Thoracic aorta (tissue), 2 donors: ENCODE measurements around the gene MAP4K1. TPM values are rescaled to one million over a fixed set of nuclear protein-coding genes. Genes with fewer than 3 reads are reported as not detected.
"Not testable (repeated sequence)": the region's sequence is repeated elsewhere in the genome, so short reads cannot be mapped to it uniquely, and the experiment has no call there.

Source experiments
- ATAC-seq: fragments of 150-250 bp; one replicate; pipeline ENCODE4 v1.8.0; 2017; ENCODE audit warnings: low read depth; ENCODE audit not compliant: insufficient number of reproducible peaks, low FRiP score
- DNase-seq: peaks from one replicate; pipeline ENCODE4 v3.0.0-alpha.2; 2020; ENCODE audit warnings: low spot score
- H3K27ac ChIP-seq, 2 donors: fragments of 200-600 bp; sonication (generic); 1 replicate in 1 of 2; 2 replicates in 1 of 2; pipeline ENCODE4 v1.5.1; 2016; ENCODE audit warnings: mild to moderate bottlenecking in 2 of 2, moderate library complexity in 2 of 2
- H3K27me3 ChIP-seq: fragments of 200-600 bp; sonication (generic); replicated peaks from 2 replicates; pipeline ENCODE4 v1.6.0; 2016; ENCODE audit warnings: mild to moderate bottlenecking; ENCODE audit not compliant: insufficient read depth
- H3K36me3 ChIP-seq: fragments of 200-600 bp; sonication (generic); one replicate; pipeline ENCODE4 v1.5.1; 2016
- H3K4me1 ChIP-seq, 2 donors: fragments of 200-600 bp; sonication (generic); 1 replicate in 1 of 2; 2 replicates in 1 of 2; pipeline versions ENCODE4 v1.5.1 to v1.6.0; 2016; ENCODE audit warnings: low read depth in 2 of 2, mild to moderate bottlenecking in 1 of 2; ENCODE audit not compliant: control insufficient read depth in 1 of 2
- H3K4me3 ChIP-seq: fragments of 200-600 bp; sonication (generic); 2 replicates; pipeline ENCODE4 v1.5.1; 2016; ENCODE audit warnings: mild to moderate bottlenecking
- H3K9me3 ChIP-seq: fragments of 200-600 bp; sonication (generic); 2 replicates; pipeline ENCODE4 v1.5.1; 2016
- total RNA-seq, 2 donors: library from RNA; depleted of rRNA; stranded (reverse); fragments of >200 nt; gene quantifications; one replicate each; pipeline versions ENCODE4 v1.1.0 to v1.2.3, GENCODE V29; 2016
- TF ChIP-seq, protein P1 (sequence below): fragments of 200-600 bp; sonication (generic); IDR thresholded peaks from one replicate; pipeline ENCODE4 v1.5.1; 2019; ENCODE audit warnings: antibody characterized with exemption

MAP4K1 gene
- total RNA-seq, 2 donors from 2014 or later = 4.6 to 33.7 TPM

- Histone ChIP-seq H3K27me3 (no peaks in the 10 kb centered on the region), H3K9me3 (no peaks in the 10 kb centered on the region), H3K4me3 (no peak overlapping the region), H3K4me1 (no peaks in the 10 kb centered on the region), H3K27ac (no peak overlapping the region), H3K36me3 (no peaks in the 10 kb centered on the region)
- ATAC-seq = no peak
- DNase-seq = no peak
- TF ChIP-seq, protein P1, sequence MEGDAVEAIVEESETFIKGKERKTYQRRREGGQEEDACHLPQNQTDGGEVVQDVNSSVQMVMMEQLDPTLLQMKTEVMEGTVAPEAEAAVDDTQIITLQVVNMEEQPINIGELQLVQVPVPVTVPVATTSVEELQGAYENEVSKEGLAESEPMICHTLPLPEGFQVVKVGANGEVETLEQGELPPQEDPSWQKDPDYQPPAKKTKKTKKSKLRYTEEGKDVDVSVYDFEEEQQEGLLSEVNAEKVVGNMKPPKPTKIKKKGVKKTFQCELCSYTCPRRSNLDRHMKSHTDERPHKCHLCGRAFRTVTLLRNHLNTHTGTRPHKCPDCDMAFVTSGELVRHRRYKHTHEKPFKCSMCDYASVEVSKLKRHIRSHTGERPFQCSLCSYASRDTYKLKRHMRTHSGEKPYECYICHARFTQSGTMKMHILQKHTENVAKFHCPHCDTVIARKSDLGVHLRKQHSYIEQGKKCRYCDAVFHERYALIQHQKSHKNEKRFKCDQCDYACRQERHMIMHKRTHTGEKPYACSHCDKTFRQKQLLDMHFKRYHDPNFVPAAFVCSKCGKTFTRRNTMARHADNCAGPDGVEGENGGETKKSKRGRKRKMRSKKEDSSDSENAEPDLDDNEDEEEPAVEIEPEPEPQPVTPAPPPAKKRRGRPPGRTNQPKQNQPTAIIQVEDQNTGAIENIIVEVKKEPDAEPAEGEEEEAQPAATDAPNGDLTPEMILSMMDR = no peak
Observed at GRCh38 chr19:38557205-38557799, 60.5 kb downstream of the MAP4K1 start.

DNA sequence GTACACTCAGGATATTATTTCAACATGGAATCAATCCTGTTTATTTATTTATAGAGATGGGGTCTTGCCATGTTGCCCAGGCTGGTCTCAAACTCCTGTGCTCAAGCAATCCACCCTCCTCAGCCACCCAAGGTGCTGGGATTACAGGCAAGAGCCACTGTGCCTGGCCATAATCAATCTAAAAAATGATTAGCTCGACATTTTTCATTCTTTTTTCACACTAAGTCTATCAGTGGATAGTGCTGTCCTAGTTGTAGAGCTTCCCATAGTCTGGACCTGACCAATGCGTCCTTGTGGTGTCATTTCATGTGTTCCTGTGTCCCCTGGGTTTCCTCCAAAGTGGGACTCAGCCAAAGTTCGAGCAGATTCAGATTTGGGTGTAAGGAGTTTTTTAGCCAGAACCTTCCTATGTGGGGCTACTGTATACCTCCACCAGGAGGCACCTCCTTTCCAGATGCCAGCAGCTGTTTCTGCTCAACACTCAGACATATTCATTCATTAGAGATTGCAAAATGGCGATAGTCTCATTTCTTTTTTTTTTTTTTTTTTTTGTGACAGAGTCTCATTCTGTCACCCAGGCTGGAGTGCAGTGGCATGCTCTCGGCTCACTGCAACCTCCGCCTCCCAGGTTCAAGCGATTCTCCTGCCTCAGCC is 61.1 kb downstream of the MAP4K1 start:
- TF ChIP-seq, protein P1 = no peak
- H3K4me1 ChIP-seq = no peaks in the 10 kb centered on the region
- H3K9me3 ChIP-seq = no peaks in the 10 kb centered on the region
- H3K4me3 ChIP-seq = no peak overlapping the region
- ATAC-seq (no peak), DNase-seq (no peak)
- H3K27me3 ChIP-seq = no peaks in the 10 kb centered on the region
- no peaks in the 10 kb centered on the region for H3K36me3 ChIP-seq
- H3K27ac ChIP-seq = no peak overlapping the region

DNA sequence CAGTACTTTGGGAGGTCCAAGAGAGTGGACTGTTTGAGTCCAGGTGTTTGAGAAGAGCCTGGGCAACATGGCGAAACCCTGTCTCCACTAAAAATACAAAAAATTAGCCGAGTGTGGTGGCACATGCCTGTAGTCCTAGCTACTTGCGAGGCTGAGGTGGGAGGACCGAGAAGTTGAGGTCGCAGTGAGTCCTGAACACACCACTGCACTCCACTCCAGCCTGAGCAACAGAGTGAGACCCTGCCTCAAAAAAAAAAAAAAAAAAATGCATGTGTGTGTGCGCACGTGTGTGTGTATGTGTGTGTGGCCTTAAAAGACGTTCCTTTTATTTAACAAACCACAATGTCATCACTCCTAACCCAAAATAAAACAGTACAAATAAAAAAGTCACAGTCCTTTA is 62.6 kb downstream of the MAP4K1 start:
- no peak for ATAC-seq
- Histone ChIP-seq H3K4me3 (no peak overlapping the region), H3K36me3 (no peaks in the 10 kb centered on the region), H3K9me3 (no peaks in the 10 kb centered on the region), H3K27me3 (no peaks in the 10 kb centered on the region), H3K27ac (no peak overlapping the region), H3K4me1 (no peaks in the 10 kb centered on the region)
- no peak for DNase-seq
- TF ChIP-seq, protein P1 = no peak

- H3K27ac ChIP-seq = no peak overlapping the region
- H3K4me3 ChIP-seq = no peak overlapping the region
- TF ChIP-seq, protein P1 = no peak
- no peaks in the 10 kb centered on the region for H3K9me3 ChIP-seq
- no peaks in the 10 kb centered on the region for H3K27me3 ChIP-seq
- no peak for DNase-seq
- no peak for ATAC-seq
- no peaks in the 10 kb centered on the region for H3K36me3 ChIP-seq
- H3K4me1 ChIP-seq = no peaks in the 10 kb centered on the region
Observed at GRCh38 chr19:38554676-38555141, 63.0 kb downstream of the MAP4K1 start.

- not testable (repeated sequence) for H3K4me1 ChIP-seq, H3K9me3 ChIP-seq, H3K27me3 ChIP-seq, H3K27ac ChIP-seq, H3K4me3 ChIP-seq, H3K36me3 ChIP-seq, ATAC-seq, DNase-seq
Observed at GRCh38 chr19:38553239-38553638, 64.5 kb downstream of the MAP4K1 start.

GRCh38 chr19:38551450-38551813 is 66.3 kb downstream of the MAP4K1 start:
- no peaks in the 10 kb centered on the region for H3K27me3 ChIP-seq
- no peak overlapping the region for H3K27ac ChIP-seq
- H3K4me1 ChIP-seq = no peaks in the 10 kb centered on the region
- no peaks in the 10 kb centered on the region for H3K36me3 ChIP-seq
- H3K9me3 ChIP-seq = no peaks in the 10 kb centered on the region
- no peak overlapping the region for H3K4me3 ChIP-seq
- DNase-seq (no peak), ATAC-seq (no peak)
- TF ChIP-seq, protein P1 = no peak
